Thymus (tissue), 11 donors: ENCODE data around the gene CDC6. TPM values are rescaled to one million over a fixed set of nuclear protein-coding genes. Genes with fewer than 3 reads are reported as not detected.

Experiments
- DNase-seq, 9 donors: peaks; one replicate each; pipeline ENCODE4 v3.0.0-alpha.2; 2013; ENCODE audit warnings: low spot score in 9 of 9, low read depth in 6 of 9, missing footprints in 1 of 9
- H3K27ac ChIP-seq, 2 donors: one replicate each; pipeline ENCODE4 v1.5.1; 2013; ENCODE audit warnings: control low read depth in 1 of 2, low read depth in 1 of 2, low read length in 1 of 2, mild to moderate bottlenecking in 1 of 2, moderate library complexity in 1 of 2
- H3K27me3 ChIP-seq, 2 donors: one replicate each; pipeline ENCODE4 v1.5.1; 2013; ENCODE audit warnings: low read length in 1 of 2; ENCODE audit not compliant: control insufficient read depth in 2 of 2, insufficient read depth in 1 of 2
- H3K36me3 ChIP-seq, 2 donors: one replicate each; pipeline ENCODE4 v1.5.1; 2013; ENCODE audit warnings: low read length in 1 of 2, mild to moderate bottlenecking in 1 of 2, moderate library complexity in 1 of 2; ENCODE audit not compliant: control insufficient read depth in 2 of 2, insufficient read depth in 2 of 2
- H3K4me1 ChIP-seq, 2 donors: one replicate each; pipeline ENCODE4 v1.5.1; 2013; ENCODE audit warnings: low read length in 2 of 2; ENCODE audit not compliant: control insufficient read depth in 2 of 2, insufficient read depth in 2 of 2
- H3K4me3 ChIP-seq, 2 donors: one replicate each; pipeline ENCODE4 v1.5.1; 2013; ENCODE audit warnings: low read length in 2 of 2, control low read depth in 1 of 2, mild to moderate bottlenecking in 1 of 2
- H3K9me3 ChIP-seq, 2 donors: one replicate each; pipeline ENCODE4 v1.5.1; 2013; ENCODE audit warnings: low read length in 1 of 2, mild to moderate bottlenecking in 1 of 2; ENCODE audit not compliant: control insufficient read depth in 2 of 2, insufficient read depth in 1 of 2
- WGBS: extraction: QIAGEN DNeasy Blood & Tissue Kit; methylation state at CpG from one replicate; pipeline ENCODE4 v1.1.7; 2013; 5-methylcytosine and 5-hydroxymethylcytosine counted together
- polyA plus RNA-seq: library from polyadenylated mRNA; stranded (reverse); fragments of 200-250 nt; gene quantifications from one replicate; pipeline ENCODE4 v1.2.3, GENCODE V29; 2013
- total RNA-seq: library from RNA; stranded (reverse); fragments of 120-200 nt; gene quantifications from one replicate; pipeline ENCODE4 v1.2.4, GENCODE V29; 2013
- donor health status: healthy.

The CDC6 gene
- total and polyA plus RNA-seq, 2 donors: 1.3 to 24.5 TPM

DNA sequence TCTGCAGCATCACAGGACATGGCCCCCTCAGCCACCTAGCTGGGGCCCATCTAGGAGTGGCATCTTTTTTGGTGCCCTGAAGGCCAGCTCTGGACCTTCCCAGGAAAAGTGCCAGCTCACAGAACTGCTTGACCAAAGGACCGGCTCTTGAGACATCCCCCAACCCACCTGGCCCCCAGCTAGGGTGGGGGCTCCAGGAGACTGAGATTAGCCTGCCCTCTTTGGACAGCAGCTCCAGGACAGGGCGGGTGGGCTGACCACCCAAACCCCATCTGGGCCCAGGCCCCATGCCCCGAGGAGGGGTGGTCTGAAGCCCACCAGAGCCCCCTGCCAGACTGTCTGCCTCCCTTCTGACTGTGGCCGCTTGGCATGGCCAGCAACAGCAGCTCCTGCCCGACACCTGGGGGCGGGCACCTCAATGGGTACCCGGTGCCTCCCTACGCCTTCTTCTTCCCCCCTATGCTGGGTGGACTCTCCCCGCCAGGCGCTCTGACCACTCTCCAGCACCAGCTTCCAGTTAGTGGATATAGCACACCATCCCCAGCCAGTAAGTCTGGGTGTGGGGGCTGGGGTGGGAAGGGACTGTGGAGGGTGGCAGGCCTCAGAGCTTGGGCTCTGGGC, 43.3 kb downstream of the CDC6 start:
- Histone ChIP-seq H3K27ac (no peak overlapping the region), H3K36me3 (peaks cover 0 to 12% of the 10 kb centered on the region in 2 donors), H3K9me3 (peaks cover 0 to 3% of the 10 kb centered on the region in 2 donors), H3K27me3 (no peaks in the 10 kb centered on the region), H3K4me1 (peaks cover 42 to 71% of the 10 kb centered on the region in 2 donors), H3K4me3 (no peak overlapping the region)
- 97% methylated on average over 10 of the region's 10 CpGs for WGBS
- DNase-seq: no peak

DNA sequence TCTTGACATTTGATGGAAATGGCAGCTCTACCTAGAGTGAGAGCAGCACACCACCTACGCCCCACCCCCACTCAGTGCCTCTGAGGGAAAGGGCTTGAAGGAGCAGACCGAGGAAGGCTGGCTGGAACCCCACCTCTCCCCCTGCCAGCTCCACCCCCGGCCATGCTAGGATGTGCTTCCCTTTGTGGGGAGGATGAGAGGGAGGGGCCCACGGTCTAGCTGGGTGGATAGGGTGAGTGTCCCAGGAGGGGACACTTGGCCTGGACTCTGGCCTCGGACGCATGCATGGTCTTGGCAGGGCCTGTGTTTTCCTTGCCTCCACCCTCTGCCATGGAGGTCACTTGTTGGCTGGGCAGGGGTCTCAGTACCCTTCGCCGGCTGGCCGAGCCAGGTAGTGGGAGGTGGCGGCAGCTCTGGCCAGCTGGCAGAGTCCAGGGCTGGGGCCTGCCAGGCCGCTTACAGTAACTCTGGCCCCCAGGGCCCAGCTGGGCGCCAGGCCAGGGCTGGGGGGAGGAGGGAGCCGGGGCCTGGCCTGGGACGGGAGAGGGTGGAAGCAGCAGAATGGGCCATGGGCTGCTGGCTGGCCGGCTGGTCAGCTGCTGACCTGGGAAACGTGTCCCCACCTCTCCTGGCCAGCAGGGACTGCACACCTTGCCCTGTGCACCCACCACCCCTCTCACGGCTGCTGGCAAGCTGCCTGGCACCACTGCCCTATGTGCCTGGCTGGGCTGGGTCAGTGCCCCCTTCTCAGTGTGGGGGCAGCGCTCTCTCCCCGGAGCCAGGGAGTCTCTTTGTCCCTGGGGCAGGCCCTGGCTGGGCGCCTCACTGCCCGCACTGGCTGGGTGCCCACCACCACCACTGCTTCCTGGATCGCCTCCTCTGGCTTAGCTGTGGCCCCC, 44.3 kb downstream of the CDC6 start:
- Histone ChIP-seq H3K4me3 (no peak overlapping the region), H3K36me3 (peaks cover 0 to 12% of the 10 kb centered on the region in 2 donors), H3K27me3 (no peaks in the 10 kb centered on the region), H3K4me1 (peaks cover 32 to 63% of the 10 kb centered on the region in 2 donors), H3K9me3 (no peaks in the 10 kb centered on the region), H3K27ac (peak overlapping the region in 1 of 2 donors; percentile 61)
- DNase-seq: no peak
- WGBS: 73% methylated on average over 22 of the region's 22 CpGs

DNA sequence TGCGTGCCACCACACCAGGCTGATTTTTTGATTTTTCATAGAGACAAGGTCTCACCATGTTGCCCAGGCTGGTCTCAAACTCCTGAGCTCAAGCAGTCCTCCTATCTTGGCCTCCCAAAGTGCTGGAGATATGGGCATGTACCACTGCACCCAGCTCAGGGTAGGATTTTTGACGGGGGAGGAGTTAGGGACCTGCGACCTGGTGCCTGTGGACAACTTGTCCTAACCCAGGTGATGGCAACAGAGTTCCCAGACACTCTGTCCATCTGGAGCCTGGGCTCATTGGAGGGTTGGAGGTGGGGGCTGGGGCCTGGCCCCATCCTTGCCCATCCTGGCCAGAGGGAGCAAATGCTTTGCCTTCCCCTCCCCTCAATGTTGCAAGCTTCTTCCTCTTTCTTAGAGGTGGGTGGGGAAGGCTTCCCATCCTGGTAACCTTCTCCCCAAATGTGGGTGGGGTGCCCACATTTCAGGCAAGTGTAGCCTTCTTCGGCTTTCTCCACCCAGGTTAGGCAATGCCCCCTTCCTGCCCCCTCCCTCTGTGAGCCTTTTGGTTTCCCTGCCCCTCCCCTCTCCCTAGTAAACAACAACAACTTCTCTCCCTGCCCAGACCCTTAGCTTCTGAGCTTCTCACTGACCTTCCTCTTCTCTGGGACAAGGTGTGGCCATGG, 46.2 kb downstream of the CDC6 start:
- 81% methylated on average over 4 of the region's 4 CpGs for WGBS
- DNase-seq: no peak
- no peaks in the 10 kb centered on the region for H3K27me3 ChIP-seq
- peaks cover 0 to 12% of the 10 kb centered on the region in 2 donors for H3K36me3 ChIP-seq
- peaks cover 30 to 68% of the 10 kb centered on the region in 2 donors for H3K4me1 ChIP-seq
- no peak overlapping the region for H3K27ac ChIP-seq
- no peaks in the 10 kb centered on the region for H3K9me3 ChIP-seq
- no peak overlapping the region for H3K4me3 ChIP-seq

DNA sequence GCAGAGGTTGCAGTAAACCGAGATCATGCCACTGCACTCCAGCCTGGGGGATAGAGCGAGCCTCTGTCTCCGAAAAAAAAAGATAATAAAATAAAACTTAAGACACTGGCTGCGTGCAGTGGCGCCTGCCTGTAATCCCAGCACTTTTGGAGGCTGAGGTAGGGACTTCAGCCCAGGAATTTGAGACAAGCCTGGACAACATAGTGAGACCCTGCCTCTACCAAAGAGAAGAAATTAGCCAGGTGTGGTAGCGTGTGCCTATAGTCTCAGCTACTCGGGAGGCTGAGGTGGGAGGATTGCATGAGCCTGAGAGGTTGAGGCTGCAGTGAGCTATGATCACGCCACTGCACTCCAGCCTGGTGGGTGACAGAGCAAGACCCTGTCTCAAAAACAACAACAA, 47.9 kb downstream of the CDC6 start:
- H3K9me3 ChIP-seq: no peaks in the 10 kb centered on the region
- no peak overlapping the region for H3K27ac ChIP-seq
- H3K27me3 ChIP-seq: no peaks in the 10 kb centered on the region
- DNase-seq: no peak
- H3K36me3 ChIP-seq: peaks cover 0 to 11% of the 10 kb centered on the region in 2 donors
- H3K4me3 ChIP-seq: no peak overlapping the region
- WGBS: 96% methylated on average over 8 of the region's 8 CpGs
- peaks cover 23 to 64% of the 10 kb centered on the region in 2 donors for H3K4me1 ChIP-seq

DNA sequence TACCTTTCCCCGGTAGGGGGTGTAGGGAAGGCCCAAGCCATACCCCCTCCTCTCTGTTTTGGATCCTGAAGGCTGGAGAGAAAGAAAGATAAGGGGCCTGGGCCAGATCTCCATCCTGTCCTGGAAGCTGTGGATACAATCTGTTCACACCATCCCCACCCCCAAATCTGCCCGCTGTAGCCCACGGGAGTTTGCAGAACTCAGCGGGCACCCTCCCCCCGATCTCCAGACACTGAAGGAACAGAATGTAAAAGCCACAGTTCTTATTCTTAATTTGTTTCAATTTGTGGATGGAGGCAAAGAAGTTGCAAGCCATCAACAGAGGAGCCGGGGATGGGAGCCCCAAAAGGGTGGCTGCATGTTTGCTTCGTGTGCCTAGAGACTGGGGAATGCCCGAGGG, 49.7 kb downstream of the CDC6 start:
- Histone ChIP-seq H3K4me1 (peaks cover 18 to 62% of the 10 kb centered on the region in 2 donors), H3K36me3 (no peaks in the 10 kb centered on the region), H3K4me3 (no peak overlapping the region), H3K9me3 (peaks cover 0 to 2% of the 10 kb centered on the region in 2 donors), H3K27me3 (peaks cover 5 to 10% of the 10 kb centered on the region in 2 donors), H3K27ac (no peak overlapping the region)
- WGBS: 86% methylated on average over 8 of the region's 8 CpGs
- DNase-seq: no peak

DNA sequence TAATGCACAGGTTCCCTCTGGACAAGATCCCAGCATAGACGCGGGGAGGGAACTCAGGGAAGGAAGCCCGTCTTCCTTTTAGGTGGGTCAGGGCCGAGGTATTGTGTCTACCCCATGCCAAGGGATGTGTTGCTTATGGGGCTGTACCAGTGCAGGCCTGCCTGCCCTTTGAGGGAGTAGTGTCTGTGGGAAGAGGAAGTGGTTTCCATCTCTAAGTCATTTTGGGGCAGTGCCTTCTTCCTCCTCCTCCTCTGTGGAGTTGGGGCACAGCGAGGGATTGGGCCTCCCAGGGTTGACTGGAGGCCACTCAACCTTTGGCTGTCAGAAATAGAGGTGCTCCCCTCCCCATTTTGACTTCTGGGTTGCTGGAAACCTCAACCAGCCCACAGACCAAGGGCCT, 50.4 kb downstream of the CDC6 start:
- Histone ChIP-seq H3K4me3 (no peak overlapping the region), H3K27ac (peak overlapping the region; percentile 11 to 36), H3K27me3 (peaks cover 12 to 17% of the 10 kb centered on the region in 2 donors), H3K4me1 (peaks cover 23 to 65% of the 10 kb centered on the region in 2 donors), H3K36me3 (no peaks in the 10 kb centered on the region), H3K9me3 (peaks cover 0 to 8% of the 10 kb centered on the region in 2 donors)
- WGBS: 83% methylated on average over 5 of the region's 5 CpGs
- DNase-seq: no peak

DNA sequence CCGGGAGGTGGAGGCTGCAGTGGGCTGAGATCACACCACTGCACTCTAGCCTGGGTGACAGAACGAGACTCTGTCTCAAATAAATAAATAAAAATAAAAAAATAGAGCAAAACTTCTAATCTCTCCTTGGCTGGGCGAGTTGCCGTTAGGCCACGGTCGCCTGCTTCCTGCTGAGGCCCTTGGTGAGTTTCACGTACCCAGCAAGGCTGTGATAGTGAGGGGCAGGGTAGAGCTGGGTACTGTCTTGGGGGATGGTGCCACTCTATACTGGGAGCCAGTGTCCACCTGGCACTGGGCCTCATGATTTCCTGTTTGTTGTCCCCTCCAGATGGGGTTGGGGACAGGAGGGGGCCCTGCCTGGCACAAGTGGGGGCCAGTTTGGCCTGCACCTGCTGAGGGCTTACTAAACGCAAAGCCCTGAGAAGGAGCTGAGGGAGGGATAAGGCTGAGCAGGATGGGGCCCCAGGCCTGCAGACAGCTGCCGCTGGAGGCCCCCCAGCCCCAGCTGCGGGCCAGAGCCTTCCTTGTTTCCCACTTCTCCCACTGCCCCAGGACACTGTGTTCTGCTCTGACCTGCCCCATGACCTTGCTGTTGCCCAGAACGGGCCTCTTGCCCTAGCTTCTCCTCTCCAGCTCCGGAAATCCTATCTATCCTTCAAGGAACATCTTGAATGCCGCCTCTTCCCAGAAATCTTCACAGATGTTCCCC, 51.4 kb downstream of the CDC6 start:
- Histone ChIP-seq H3K9me3 (peaks cover 0 to 11% of the 10 kb centered on the region in 2 donors), H3K27me3 (peaks cover 19 to 27% of the 10 kb centered on the region in 2 donors), H3K27ac (peak overlapping the region in 1 of 2 donors; percentile 59), H3K4me1 (peaks cover 26 to 73% of the 10 kb centered on the region in 2 donors), H3K4me3 (no peak overlapping the region), H3K36me3 (no peaks in the 10 kb centered on the region)
- no peak for DNase-seq
- WGBS: 45% methylated on average over 13 of the region's 13 CpGs

DNA sequence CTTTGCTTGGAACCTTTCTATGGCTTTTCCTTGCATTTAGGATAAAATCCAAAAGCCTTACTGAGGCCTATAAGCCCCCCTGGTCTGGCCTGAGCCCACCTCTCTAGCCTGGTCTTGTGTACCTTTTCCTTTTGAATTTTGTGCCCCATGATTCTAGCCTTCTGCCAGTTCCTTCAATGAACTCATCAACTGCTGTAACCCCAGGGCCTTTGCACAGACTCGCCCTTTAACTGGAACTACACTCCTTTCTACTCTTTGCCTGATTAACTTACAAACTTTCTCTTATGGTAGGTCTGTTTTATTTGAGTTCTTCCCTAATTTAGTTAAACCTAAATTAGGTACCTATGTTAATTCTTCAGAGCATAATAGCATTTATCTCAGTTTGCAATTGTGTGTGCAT, 52.6 kb downstream of the CDC6 start:
- Histone ChIP-seq H3K36me3 (no peaks in the 10 kb centered on the region), H3K9me3 (peaks cover 0 to 11% of the 10 kb centered on the region in 2 donors), H3K27ac (no peak overlapping the region), H3K4me1 (peaks cover 35 to 78% of the 10 kb centered on the region in 2 donors), H3K4me3 (no peak overlapping the region), H3K27me3 (peaks cover 19 to 40% of the 10 kb centered on the region in 2 donors)
- 97% methylated on average over 1 of the region's 1 CpG for WGBS
- no peak for DNase-seq
